DOHH2 (cell line): ENCODE results near the gene CLDN1.

ENCODE experiments used
- H3F3A ChIP-seq: fragments of 200-600 bp; sonication (generic), shearing (Covaris generic); 2 replicates; pipeline ENCODE4 v1.6.0; 2016; ENCODE audit warnings: antibody characterized with exemption, mild to moderate bottlenecking; ENCODE audit not compliant: control insufficient read depth, insufficient read depth
- H3K27ac ChIP-seq: fragments of 200-600 bp; sonication (generic); 2 replicates; pipeline ENCODE4 v1.5.1; 2014; ENCODE audit warnings: low read depth, mild to moderate bottlenecking, low read length, moderate library complexity
- H3K27me3 ChIP-seq: fragments of 200-600 bp; sonication (generic); 2 replicates; pipeline ENCODE4 v1.6.1; 2014; ENCODE audit warnings: mild to moderate bottlenecking, low read length, mixed read lengths; ENCODE audit not compliant: control insufficient read depth
- H3K36me3 ChIP-seq: fragments of 200-600 bp; sonication (generic); 2 replicates; pipeline ENCODE4 v1.6.1; 2014; ENCODE audit warnings: mild to moderate bottlenecking, low read length, moderate library complexity, mixed read lengths; ENCODE audit not compliant: control insufficient read depth
- H3K4me1 ChIP-seq: fragments of 200-600 bp; sonication (generic); 2 replicates; pipeline ENCODE4 v1.6.1; 2014; ENCODE audit warnings: mild to moderate bottlenecking, low read length, mixed read lengths; ENCODE audit not compliant: control insufficient read depth
- H3K4me2 ChIP-seq: fragments of 200-600 bp; sonication (generic); 2 replicates; pipeline ENCODE4 v1.6.0; 2014; ENCODE audit warnings: mild to moderate bottlenecking, low read length, moderate library complexity
- H3K4me3 ChIP-seq: fragments of 200-600 bp; sonication (generic); 2 replicates; pipeline ENCODE4 v1.5.1; 2014; ENCODE audit warnings: mild to moderate bottlenecking, low read length, mixed read lengths
- H3K79me2 ChIP-seq: fragments of 200-600 bp; sonication (generic); 2 replicates; pipeline ENCODE4 v1.6.1; 2014; ENCODE audit warnings: mild to moderate bottlenecking, low read length, mixed read lengths; ENCODE audit not compliant: control insufficient read depth
- H3K9me2 ChIP-seq: fragments of 200-600 bp; sonication (generic); replicated peaks from 2 replicates; pipeline ENCODE4 v1.6.1; 2014; ENCODE audit warnings: mild to moderate bottlenecking, low read length, mixed read lengths; ENCODE audit not compliant: control insufficient read depth
- H3K9me3 ChIP-seq: fragments of 200-600 bp; sonication (generic); 2 replicates; pipeline ENCODE4 v1.6.1; 2014; ENCODE audit warnings: antibody characterized with exemption, low read length, mixed read lengths; ENCODE audit not compliant: control insufficient read depth, insufficient read depth
- H4K20me1 ChIP-seq: fragments of 200-600 bp; sonication (generic); 2 replicates; pipeline ENCODE4 v1.6.0; 2014; ENCODE audit warnings: low read depth, mild to moderate bottlenecking, antibody characterized with exemption, low read length, moderate library complexity; ENCODE audit not compliant: control insufficient read depth, insufficient read depth
- EZH2phosphoT487 ChIP-seq: fragments of 200-600 bp; sonication (generic); IDR thresholded peaks from 2 replicates; pipeline ENCODE4 v1.6.1; 2017; ENCODE audit warnings: borderline replicate concordance, mild to moderate bottlenecking, antibody characterized with exemption, low read length, moderate library complexity, mixed read lengths
- TF ChIP-seq, protein P1 (sequence below): fragments of 200-600 bp; sonication (generic); IDR thresholded peaks from one replicate; pipeline ENCODE4 v1.5.1; 2014; ENCODE audit warnings: antibody characterized with exemption, mild to moderate bottlenecking, low read depth, low read length; ENCODE audit not compliant: poor library complexity, severe bottlenecking

Gene CLDN1

DNA sequence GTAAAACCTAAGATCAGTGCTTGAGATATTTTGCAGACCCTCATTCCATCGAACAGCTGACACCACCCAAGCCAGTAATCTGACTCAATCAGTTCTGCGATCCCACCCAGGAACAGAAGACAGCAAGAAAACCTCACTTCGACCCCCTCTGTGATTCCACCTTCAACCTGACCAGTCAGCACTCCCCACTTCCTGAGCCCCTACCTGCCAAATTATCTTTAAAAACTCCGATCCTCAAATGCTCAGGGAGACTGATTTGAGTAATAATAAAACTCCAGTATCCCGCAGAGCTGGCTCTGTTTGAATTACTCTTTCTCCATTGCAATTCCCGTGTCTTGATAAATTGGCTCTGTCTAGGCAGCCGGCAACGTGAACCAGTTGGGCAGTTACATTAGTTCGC lies 40.0 kb upstream of the CLDN1 start:
- TF ChIP-seq, protein P1, sequence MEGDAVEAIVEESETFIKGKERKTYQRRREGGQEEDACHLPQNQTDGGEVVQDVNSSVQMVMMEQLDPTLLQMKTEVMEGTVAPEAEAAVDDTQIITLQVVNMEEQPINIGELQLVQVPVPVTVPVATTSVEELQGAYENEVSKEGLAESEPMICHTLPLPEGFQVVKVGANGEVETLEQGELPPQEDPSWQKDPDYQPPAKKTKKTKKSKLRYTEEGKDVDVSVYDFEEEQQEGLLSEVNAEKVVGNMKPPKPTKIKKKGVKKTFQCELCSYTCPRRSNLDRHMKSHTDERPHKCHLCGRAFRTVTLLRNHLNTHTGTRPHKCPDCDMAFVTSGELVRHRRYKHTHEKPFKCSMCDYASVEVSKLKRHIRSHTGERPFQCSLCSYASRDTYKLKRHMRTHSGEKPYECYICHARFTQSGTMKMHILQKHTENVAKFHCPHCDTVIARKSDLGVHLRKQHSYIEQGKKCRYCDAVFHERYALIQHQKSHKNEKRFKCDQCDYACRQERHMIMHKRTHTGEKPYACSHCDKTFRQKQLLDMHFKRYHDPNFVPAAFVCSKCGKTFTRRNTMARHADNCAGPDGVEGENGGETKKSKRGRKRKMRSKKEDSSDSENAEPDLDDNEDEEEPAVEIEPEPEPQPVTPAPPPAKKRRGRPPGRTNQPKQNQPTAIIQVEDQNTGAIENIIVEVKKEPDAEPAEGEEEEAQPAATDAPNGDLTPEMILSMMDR, result no peak
- TF ChIP-seq EZH2phosphoT487, result no peak
- Histone ChIP-seq H3K4me3 (no peak overlapping the region), H3F3A (no peaks in the 10 kb centered on the region), H3K27me3 (no peaks in the 10 kb centered on the region), H3K4me1 (no peaks in the 10 kb centered on the region), H3K79me2 (no peaks in the 10 kb centered on the region), H3K9me3 (no peaks in the 10 kb centered on the region), H3K36me3 (no peaks in the 10 kb centered on the region), H3K4me2 (no peak overlapping the region), H3K9me2 (no peaks in the 10 kb centered on the region), H3K27ac (no peak overlapping the region), H4K20me1 (no peaks in the 10 kb centered on the region)

- TF ChIP-seq, protein P1, result no peak
- no peak for TF ChIP-seq EZH2phosphoT487
- Histone ChIP-seq H3K9me3 (no peaks in the 10 kb centered on the region), H3K4me3 (no peak overlapping the region), H3K4me2 (no peak overlapping the region), H3K36me3 (no peaks in the 10 kb centered on the region), H4K20me1 (no peaks in the 10 kb centered on the region), H3K4me1 (no peaks in the 10 kb centered on the region), H3K27me3 (no peaks in the 10 kb centered on the region), H3K27ac (no peak overlapping the region), H3K9me2 (no peaks in the 10 kb centered on the region), H3K79me2 (no peaks in the 10 kb centered on the region), H3F3A (no peaks in the 10 kb centered on the region)
Observed at GRCh38 chr3:190361791-190362190, 39.5 kb upstream of the CLDN1 start.

DNA sequence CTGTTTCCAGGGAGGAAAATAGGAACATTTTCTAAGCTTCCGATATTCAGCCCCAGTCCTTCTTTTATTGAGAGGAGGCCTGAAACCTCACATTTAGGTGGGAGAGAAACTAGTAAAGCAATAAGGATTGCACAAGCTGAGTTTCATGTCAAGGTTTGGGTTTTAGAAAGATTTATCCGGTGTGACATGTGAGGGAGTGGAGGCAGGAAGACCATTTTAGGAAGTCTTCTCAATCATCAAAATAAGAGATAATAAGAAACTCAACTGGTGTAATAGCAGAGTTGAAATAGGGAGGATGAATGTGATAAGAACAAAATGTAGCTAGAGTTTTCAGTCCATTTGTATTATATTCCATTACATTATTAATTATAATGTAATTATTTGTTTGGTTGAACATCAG lies 38.0 kb upstream of the CLDN1 start:
- TF ChIP-seq EZH2phosphoT487, result no peak
- TF ChIP-seq, protein P1, result no peak
- H3K79me2 ChIP-seq, result no peaks in the 10 kb centered on the region
- no peak overlapping the region for H3K4me2 ChIP-seq

GRCh38 chr3:190359813-190360212 lies 37.6 kb upstream of the CLDN1 start:
- Histone ChIP-seq H3K27ac (no peak overlapping the region), H3K79me2 (no peaks in the 10 kb centered on the region), H3K36me3 (no peaks in the 10 kb centered on the region), H3F3A (no peaks in the 10 kb centered on the region), H3K4me2 (no peak overlapping the region), H3K9me3 (no peaks in the 10 kb centered on the region), H3K4me1 (no peaks in the 10 kb centered on the region), H3K27me3 (no peaks in the 10 kb centered on the region), H3K4me3 (no peak overlapping the region), H4K20me1 (no peaks in the 10 kb centered on the region), H3K9me2 (no peaks in the 10 kb centered on the region)
- TF ChIP-seq, protein P1, result no peak

More for the DNA sequence above, 38.0 kb upstream of the CLDN1 start:
- no peaks in the 10 kb centered on the region for H4K20me1 ChIP-seq
- H3K27me3 ChIP-seq, result no peaks in the 10 kb centered on the region
- H3K36me3 ChIP-seq, result no peaks in the 10 kb centered on the region
- no peaks in the 10 kb centered on the region for H3K9me3 ChIP-seq
- H3F3A ChIP-seq, result no peaks in the 10 kb centered on the region
- H3K4me1 ChIP-seq, result no peaks in the 10 kb centered on the region
- H3K4me3 ChIP-seq, result no peak overlapping the region
- no peak overlapping the region for H3K27ac ChIP-seq
- no peaks in the 10 kb centered on the region for H3K9me2 ChIP-seq
